HUES6 (cell line): Measurements from ENCODE around the gene ARSJ.

Experiments used
- H3K27ac ChIP-seq: 2 replicates; pipeline ENCODE4 v1.7.0; 2013; ENCODE audit warnings: low read depth, mild to moderate bottlenecking, low read length, inconsistent platforms
- H3K27me3 ChIP-seq: 2 replicates; pipeline ENCODE4 v1.6.1; 2013; ENCODE audit warnings: low read length; ENCODE audit not compliant: control insufficient read depth, insufficient read depth
- H3K36me3 ChIP-seq: 2 replicates; pipeline ENCODE4 v1.6.1; 2013; ENCODE audit warnings: low read length; ENCODE audit not compliant: control insufficient read depth, insufficient read depth
- H3K4me1 ChIP-seq: 2 replicates; pipeline ENCODE4 v1.6.1; 2013; ENCODE audit warnings: low read length; ENCODE audit not compliant: control insufficient read depth, insufficient read depth
- H3K4me3 ChIP-seq: 2 replicates; pipeline ENCODE4 v1.5.1; 2013; ENCODE audit warnings: low read depth, low read length
- H3K9ac ChIP-seq: one replicate; pipeline ENCODE4 v1.6.1; 2013; ENCODE audit warnings: mild to moderate bottlenecking, low read length
- H3K9me3 ChIP-seq: 2 replicates; pipeline ENCODE4 v1.6.1; 2013; ENCODE audit warnings: low read depth, low read length; ENCODE audit not compliant: control insufficient read depth, insufficient read depth

ARSJ gene

DNA sequence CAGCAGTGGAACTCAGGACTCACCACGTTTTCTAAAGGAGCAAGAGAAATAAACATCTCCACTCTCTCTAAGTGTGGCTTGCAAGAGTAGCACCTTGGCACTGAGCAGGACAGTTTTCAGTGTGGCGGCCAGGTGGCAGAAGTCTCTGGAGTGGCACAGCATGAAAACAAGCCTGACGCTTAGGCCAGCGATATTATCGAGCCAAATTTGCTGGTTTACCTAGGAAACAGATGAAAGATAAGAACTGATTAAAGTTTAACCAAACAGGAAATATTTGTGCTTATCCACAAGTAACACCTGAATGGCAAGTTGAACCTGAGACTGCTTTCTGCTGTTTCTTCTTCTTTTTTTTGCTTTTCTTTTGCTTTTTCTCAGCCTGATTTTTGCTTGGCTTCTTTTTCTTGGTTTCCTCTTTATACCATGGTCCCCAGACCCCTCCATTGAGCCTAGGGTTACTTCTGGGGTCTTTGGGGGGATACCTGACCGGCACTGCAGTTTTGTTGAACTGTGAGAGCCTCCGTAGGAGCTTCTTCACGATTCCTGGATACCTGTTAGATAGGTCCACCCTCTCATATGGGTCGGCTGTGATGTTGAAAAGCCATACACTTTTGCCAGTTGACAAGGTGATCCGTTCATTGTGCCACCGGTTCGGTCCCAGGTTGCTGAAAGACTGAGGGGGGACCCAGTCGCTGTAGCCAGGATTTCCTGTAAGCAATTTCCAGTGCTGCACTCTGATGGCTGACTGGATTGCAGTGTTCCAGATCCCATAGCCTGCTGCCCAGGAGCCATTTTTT is 77.3 kb downstream of the ARSJ start:
- Histone ChIP-seq H3K36me3 (no peaks in the 10 kb centered on the region), H3K27me3 (no peaks in the 10 kb centered on the region), H3K9me3 (no peaks in the 10 kb centered on the region), H3K4me3 (no peak overlapping the region), H3K27ac (no peak overlapping the region), H3K4me1 (no peaks in the 10 kb centered on the region), H3K9ac (no peak overlapping the region)

DNA sequence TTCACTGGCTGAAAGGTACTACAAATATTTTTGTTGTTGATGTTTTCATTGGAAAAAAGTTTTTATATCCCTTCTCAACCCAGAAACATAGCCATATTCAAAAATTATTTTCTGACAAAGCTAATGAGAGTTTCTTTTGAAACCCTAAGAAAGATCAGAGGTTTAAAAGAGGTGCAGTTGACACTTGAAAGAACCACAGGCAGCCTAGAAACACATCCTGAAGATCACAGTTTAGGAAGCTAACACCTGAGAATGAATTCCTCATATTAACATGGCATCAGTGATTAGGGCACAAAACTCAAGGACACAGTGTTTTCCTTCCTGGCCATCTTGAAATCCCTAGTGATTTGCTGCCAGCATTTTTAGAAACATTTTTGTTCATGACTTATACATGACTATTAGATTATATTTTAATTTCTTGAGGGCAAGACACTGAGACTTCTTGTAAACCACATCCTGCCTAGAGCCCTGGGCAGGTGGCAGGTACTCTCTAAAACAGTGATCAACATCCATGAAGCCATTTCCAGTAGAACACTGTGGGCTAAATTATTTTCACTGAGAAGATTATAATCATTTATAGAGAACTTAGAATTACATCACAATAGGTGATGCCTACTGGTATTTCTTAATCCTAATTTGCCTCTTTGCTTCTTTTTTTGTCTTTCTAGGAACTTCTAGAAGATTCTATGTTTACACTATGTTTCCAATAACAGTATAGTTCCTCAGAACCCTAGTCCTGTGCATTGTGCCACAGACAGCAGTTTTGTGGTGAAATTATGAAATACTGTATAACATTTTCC is 80.0 kb downstream of the ARSJ start:
- no peak overlapping the region for H3K4me3 ChIP-seq
- H3K9ac ChIP-seq = no peak overlapping the region
- no peak overlapping the region for H3K27ac ChIP-seq
- H3K4me1 ChIP-seq = no peaks in the 10 kb centered on the region
- no peaks in the 10 kb centered on the region for H3K36me3 ChIP-seq
- H3K9me3 ChIP-seq = no peaks in the 10 kb centered on the region
- no peaks in the 10 kb centered on the region for H3K27me3 ChIP-seq

DNA sequence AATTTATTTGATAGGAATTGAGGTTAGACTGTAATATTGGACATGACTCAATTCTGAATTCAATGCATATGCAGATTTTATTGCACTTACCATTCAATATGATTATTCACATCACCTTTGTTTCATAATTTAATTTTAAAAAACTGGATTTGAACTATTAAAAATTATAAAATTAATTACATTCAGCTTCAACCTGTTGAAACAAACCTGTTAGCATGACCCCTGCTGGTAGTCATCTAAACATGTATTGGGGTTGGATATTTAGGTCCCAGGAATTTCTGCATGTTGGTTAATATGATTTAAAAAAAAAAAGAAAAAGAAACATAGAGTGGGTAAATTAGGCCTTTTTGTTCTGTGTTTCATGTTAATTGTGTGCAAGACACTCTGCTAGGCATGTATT is 85.9 kb downstream of the ARSJ start:
- H3K9ac ChIP-seq = no peak overlapping the region
- no peaks in the 10 kb centered on the region for H3K4me1 ChIP-seq
- no peaks in the 10 kb centered on the region for H3K36me3 ChIP-seq
- H3K27ac ChIP-seq = no peak overlapping the region
- H3K27me3 ChIP-seq = no peaks in the 10 kb centered on the region
- no peaks in the 10 kb centered on the region for H3K9me3 ChIP-seq
- H3K4me3 ChIP-seq = no peak overlapping the region

DNA sequence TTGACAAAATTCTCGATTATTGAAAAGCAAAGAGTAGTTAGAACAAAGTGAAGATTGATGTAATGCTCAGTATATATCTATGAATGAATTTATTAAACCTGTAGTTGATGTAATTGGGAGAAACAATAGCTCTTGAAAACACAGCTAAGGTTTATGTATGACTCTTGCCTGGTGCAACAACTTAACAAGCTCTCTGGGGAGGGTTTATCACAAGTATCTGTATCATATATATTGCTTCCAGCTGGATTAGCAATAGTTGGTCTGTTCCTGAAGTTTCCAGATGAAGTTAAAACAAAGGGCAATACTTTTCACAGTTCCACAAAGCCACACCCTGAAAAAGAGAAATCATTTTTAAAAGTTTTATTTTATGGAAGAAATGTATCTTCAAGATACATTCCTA is 91.4 kb downstream of the ARSJ start:
- H3K36me3 ChIP-seq = no peaks in the 10 kb centered on the region
- H3K4me3 ChIP-seq = no peak overlapping the region
- no peak overlapping the region for H3K27ac ChIP-seq
- no peaks in the 10 kb centered on the region for H3K27me3 ChIP-seq
- H3K4me1 ChIP-seq = peaks cover 6% of the 10 kb centered on the region; the same call in 1 of the 2 replicates
- no peaks in the 10 kb centered on the region for H3K9me3 ChIP-seq
- no peak overlapping the region for H3K9ac ChIP-seq

DNA sequence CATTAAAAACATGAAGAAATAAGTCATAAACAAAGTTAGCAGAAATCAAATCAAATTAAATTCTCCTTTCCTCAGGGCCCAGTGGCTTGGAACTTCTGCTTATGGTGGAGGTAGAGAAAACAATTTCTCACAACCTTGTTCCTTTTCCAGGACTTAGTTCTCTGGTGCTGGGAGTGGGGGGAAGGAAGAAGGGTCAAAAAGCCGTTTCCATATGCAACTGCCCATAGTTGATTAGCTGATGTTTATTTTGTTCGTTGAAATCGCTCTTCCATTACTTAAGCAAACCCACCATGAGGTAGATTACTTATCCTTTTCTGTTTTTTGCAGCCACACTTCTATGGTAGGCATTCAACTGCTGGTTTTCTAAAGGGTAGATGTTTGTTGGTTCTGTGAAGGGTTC is 94.2 kb downstream of the ARSJ start:
- H3K4me3 ChIP-seq = no peak overlapping the region
- H3K9ac ChIP-seq = no peak overlapping the region
- H3K9me3 ChIP-seq = no peaks in the 10 kb centered on the region
- peaks cover 6% of the 10 kb centered on the region; the same call in 1 of the 2 replicates for H3K4me1 ChIP-seq
- H3K27me3 ChIP-seq = no peaks in the 10 kb centered on the region
- no peaks in the 10 kb centered on the region for H3K36me3 ChIP-seq
- H3K27ac ChIP-seq = no peak overlapping the region

DNA sequence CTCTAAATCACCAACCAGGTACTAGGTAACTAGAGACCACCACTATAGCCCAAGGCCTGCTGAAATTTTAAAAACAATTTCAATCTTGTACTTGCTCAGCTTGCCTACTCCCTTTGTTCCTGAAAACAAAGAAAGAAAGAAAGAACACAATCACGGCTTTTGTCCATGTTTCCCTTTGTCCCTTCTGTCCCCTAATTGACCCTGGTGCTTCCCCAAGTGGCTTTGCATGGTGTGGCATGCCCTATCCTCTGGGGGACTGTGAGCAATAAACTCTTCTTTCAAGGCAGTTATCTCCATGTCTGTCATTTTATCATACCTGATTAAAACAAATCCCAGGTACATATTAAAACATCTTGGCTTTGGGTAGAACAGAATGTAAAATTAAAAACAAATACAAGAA is 94.8 kb downstream of the ARSJ start:
- Histone ChIP-seq H3K9ac (no peak overlapping the region), H3K27ac (no peak overlapping the region), H3K4me3 (no peak overlapping the region), H3K4me1 (peaks cover 6% of the 10 kb centered on the region; the same call in 1 of the 2 replicates), H3K9me3 (no peaks in the 10 kb centered on the region), H3K36me3 (no peaks in the 10 kb centered on the region), H3K27me3 (no peaks in the 10 kb centered on the region)

DNA sequence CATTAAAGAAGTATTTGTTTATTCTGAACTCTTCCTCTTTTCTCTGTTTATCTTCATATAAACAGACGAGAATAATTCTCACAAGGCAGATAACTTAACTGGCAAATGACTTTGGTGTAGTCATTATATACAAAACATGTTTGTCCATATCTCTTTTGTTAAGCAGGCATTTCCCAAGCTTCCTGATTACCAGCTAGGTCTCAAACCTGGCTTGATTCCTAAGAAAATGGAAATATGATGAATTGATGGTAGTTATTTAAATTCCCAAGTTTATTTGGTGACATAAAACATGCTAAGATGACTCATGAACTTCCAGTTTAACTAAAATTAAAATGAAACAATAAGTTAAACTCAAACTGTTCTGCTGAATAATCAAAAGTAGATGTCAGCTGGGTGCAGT is 96.8 kb downstream of the ARSJ start:
- Histone ChIP-seq H3K36me3 (no peaks in the 10 kb centered on the region), H3K4me1 (peaks cover 10% of the 10 kb centered on the region), H3K9me3 (no peaks in the 10 kb centered on the region), H3K27ac (no peak overlapping the region), H3K4me3 (no peak overlapping the region), H3K9ac (no peak overlapping the region), H3K27me3 (no peaks in the 10 kb centered on the region)

DNA sequence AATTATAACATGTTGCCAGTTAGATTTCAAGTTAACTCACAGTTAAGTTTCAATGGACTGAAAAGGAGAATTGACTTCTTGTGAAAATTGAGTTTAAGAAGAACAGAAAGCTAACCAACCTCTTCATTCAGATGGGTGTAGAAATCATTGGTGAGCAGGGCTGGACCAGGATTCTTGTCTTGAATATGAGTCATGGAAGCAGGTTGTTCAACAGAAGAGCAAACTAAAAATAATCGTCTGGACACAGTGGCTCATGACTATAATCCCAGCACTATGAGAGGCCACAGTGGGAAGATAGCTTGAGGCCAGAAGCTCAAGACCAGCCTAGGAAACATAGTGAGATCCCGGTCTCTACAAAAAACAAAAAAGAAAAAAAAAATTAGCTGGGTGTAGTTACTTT is 98.2 kb downstream of the ARSJ start:
- no peaks in the 10 kb centered on the region for H3K36me3 ChIP-seq
- no peak overlapping the region for H3K27ac ChIP-seq
- H3K9me3 ChIP-seq = no peaks in the 10 kb centered on the region
- H3K4me1 ChIP-seq = peaks cover 10% of the 10 kb centered on the region
- no peak overlapping the region for H3K9ac ChIP-seq
- no peaks in the 10 kb centered on the region for H3K27me3 ChIP-seq
- no peak overlapping the region for H3K4me3 ChIP-seq

DNA sequence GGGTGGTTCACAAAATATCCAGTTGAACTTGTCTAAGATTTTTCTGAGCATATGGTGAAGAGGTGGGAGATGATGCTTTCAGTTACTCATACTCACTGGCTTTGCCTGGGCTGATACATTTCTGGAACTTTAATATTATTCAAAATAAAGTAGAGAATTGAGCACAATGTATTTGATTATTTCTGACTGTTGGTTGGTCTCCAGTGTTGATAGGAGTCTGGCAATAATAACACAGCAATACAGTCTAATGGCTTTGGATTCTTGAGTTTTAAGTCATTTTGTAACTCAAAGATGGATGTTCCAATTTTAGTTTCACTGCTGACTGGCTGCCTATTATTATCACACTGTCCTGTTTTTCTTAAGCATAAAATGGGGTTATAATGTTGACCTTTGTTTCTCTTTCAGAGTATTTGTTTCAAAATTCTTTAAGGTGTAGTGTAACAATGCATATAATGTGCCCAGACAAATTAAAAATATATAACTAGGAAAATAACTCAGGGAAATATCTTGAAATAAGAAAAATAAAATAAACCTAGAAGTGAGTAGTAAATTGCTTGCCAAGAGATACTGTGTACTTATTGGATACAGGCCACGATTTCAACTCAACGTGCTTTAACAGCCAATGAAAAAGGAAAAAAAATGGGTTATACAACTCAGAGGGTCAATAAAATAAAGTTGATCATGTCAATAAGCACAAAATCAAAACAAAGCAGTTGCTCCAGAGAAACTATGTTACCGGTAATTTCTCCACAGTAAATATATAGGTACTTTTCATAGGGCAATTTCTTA is 99.0 kb downstream of the ARSJ start:
- H3K4me1 ChIP-seq = peaks cover 17% of the 10 kb centered on the region
- H3K36me3 ChIP-seq = no peaks in the 10 kb centered on the region
- H3K4me3 ChIP-seq = no peak overlapping the region
- no peaks in the 10 kb centered on the region for H3K27me3 ChIP-seq
- H3K9me3 ChIP-seq = no peaks in the 10 kb centered on the region
- no peak overlapping the region for H3K27ac ChIP-seq
- no peak overlapping the region for H3K9ac ChIP-seq

DNA sequence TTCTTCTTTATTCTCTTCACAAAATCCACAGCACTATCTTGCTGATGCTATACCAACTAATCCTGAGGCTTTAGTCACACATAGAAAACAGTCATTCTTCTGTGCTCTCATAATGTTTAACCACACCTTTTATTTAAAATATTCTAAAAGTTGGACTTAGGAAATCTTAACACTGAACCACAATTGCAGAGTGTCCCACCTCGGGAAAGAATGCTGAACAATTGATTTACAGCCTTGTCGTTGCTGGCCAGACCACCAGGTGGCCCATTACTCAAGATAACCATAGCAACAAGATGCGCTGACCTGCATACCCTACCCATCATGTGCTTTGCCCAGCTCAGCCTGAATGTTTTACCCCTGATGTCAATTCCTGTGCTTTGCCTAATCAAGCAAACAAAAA is 100.8 kb downstream of the ARSJ start:
- Histone ChIP-seq H3K4me3 (no peak overlapping the region), H3K9me3 (no peaks in the 10 kb centered on the region), H3K4me1 (peaks cover 18% of the 10 kb centered on the region), H3K36me3 (no peaks in the 10 kb centered on the region), H3K9ac (no peak overlapping the region), H3K27ac (no peak overlapping the region), H3K27me3 (no peaks in the 10 kb centered on the region)

DNA sequence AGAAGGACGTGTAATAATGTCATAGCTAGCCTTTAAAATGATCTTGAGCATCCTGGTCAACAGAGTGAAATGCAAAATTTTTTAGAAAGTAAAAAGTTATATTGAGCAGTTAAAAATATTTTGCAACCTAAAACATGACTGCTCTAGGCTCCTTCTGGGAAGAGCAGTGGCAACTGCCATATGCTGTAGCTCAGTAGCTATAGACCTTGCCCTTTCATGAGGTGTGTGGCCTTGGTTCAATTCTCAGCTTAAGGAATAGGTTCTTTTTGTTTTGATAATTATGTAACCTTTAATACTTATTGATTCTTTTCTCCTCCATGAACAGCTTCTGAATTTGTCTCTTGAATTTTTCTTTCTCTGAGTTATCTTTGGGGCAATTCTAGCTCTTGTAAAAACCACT is 105.0 kb downstream of the ARSJ start:
- Histone ChIP-seq H3K4me3 (no peak overlapping the region), H3K27ac (no peak overlapping the region), H3K9ac (no peak overlapping the region), H3K27me3 (no peaks in the 10 kb centered on the region), H3K36me3 (no peaks in the 10 kb centered on the region), H3K9me3 (peaks cover 3% of the 10 kb centered on the region; the same call in 1 of the 2 replicates), H3K4me1 (peaks cover 28% of the 10 kb centered on the region)
